GM12878 (cell line): Measurements from ENCODE around the gene RNPS1. TPM values are rescaled to one million over a fixed set of nuclear protein-coding genes. Genes with fewer than 3 reads are reported as not detected.

Experiments used
- ATAC-seq: fragments of 200-7000 bp; cut with Tn5 transposase; 3 replicates; pipeline ENCODE4 v1.9.1; 2020; ENCODE audit warnings: mild to moderate bottlenecking, moderate library complexity
- BruUV-seq: library from RNA; stranded (reverse); fragments of 400-500 nt; replicated peaks from 2 replicates; lab custom pipeline; 2021; lab: Mats Ljungman, UMichigan
- CTCF ChIA-PET: fragments of 300-600 bp; sonication (Branson Sonifier 250); formaldehyde crosslinking; extraction: SDS; loops from one replicate; lab custom pipeline; 2021; ENCODE audit warnings: inconsistent platforms; lab: Yijun Ruan, JAX
- POLR2A ChIA-PET: fragments of 350-600 bp; formaldehyde crosslinking; extraction: SDS; loops from one replicate; lab custom pipeline; 2021; ENCODE audit warnings: inconsistent platforms; lab: Charles Lee
- RAD21 ChIA-PET: fragments of 300-600 bp; sonication (Branson Sonifier 250); formaldehyde crosslinking; loops from one replicate; lab custom pipeline; 2023; ENCODE audit warnings: antibody characterized with exemption; ENCODE audit not compliant: unreplicated experiment; lab: Charles Lee
- SMC1A ChIA-PET: fragments of 300-600 bp; sonication (Branson Sonifier 250); formaldehyde crosslinking; loops from one replicate; lab custom pipeline; 2023; ENCODE audit not compliant: unreplicated experiment, uncharacterized antibody; lab: Charles Lee
- DNase-seq: peaks from one replicate; pipeline ENCODE4 v3.0.0-alpha.2; 2011; ENCODE audit warnings: low read depth, low spot score
- FAIRE-seq: peaks from 3 replicates; lab custom pipeline; 2011; peaks lifted over from hg19 to GRCh38; lab: Jason Lieb, UNC
- H2AFZ ChIP-seq: 2 replicates; pipeline ENCODE4 v1.6.0; 2011; ENCODE audit warnings: low read depth, low read length, control low read depth; ENCODE audit not compliant: control insufficient read depth
- H3K27ac ChIP-seq: 2 replicates; pipeline ENCODE4 v1.5.1; 2011; ENCODE audit warnings: control low read depth; ENCODE audit not compliant: control insufficient read depth, insufficient read depth
- H3K27me3 ChIP-seq, 2 experiments: replicated peaks in 1 of 2; 2 replicates each; pipeline versions ENCODE4 v1.6.0 to v1.6.1; 2011; ENCODE audit warnings: low read length in 1 of 2; ENCODE audit not compliant: control insufficient read depth in 2 of 2, insufficient read depth in 2 of 2
- H3K36me3 ChIP-seq, 2 experiments: 2 replicates each; pipeline ENCODE4 v1.5.1; 2011; ENCODE audit warnings: low read length in 1 of 2; ENCODE audit not compliant: control insufficient read depth in 2 of 2, insufficient read depth in 2 of 2
- H3K4me1 ChIP-seq: 2 replicates; pipeline ENCODE4 v1.6.1; 2011; ENCODE audit warnings: mild to moderate bottlenecking, low read length, moderate library complexity, mixed read lengths; ENCODE audit not compliant: control insufficient read depth, insufficient read depth
- H3K4me2 ChIP-seq: 2 replicates; pipeline ENCODE4 v1.6.0; 2011; ENCODE audit warnings: control low read depth; ENCODE audit not compliant: control insufficient read depth, insufficient read depth
- H3K4me3 ChIP-seq: fragments of 200-600 bp; sonication (generic); 2 replicates; pipeline ENCODE4 v1.5.1; 2016
- H3K79me2 ChIP-seq: 2 replicates; pipeline ENCODE4 v1.6.0; 2011; ENCODE audit warnings: low read length; ENCODE audit not compliant: control insufficient read depth, insufficient read depth
- H3K9ac ChIP-seq: 2 replicates; pipeline ENCODE4 v1.8.0; 2011; ENCODE audit warnings: low read length, control low read depth, mixed read lengths; ENCODE audit not compliant: control insufficient read depth, insufficient read depth
- H3K9me3 ChIP-seq: replicated peaks from 3 replicates; pipeline ENCODE4 v1.5.1; 2011; ENCODE audit warnings: mild to moderate bottlenecking, low read length; ENCODE audit not compliant: control insufficient read depth, insufficient read depth
- H4K20me1 ChIP-seq: 2 replicates; pipeline ENCODE4 v1.6.0; 2011; ENCODE audit not compliant: control insufficient read depth, insufficient read depth
- BCL11A ChIP-seq: IDR thresholded peaks from 2 replicates; pipeline ENCODE4 v1.6.1; 2011; ENCODE audit warnings: low read depth, low read length
- CREB1 ChIP-seq: IDR thresholded peaks from 2 replicates; pipeline ENCODE4 v1.6.1; 2012; ENCODE audit warnings: low read depth, mild to moderate bottlenecking, inconsistent platforms
- ETV6 ChIP-seq, 2 experiments: fragments of 450-650 bp in 1 of 2; IDR thresholded peaks in 1 of 2; conservative IDR thresholded peaks in 1 of 2; 2 replicates each; pipeline ENCODE4 v1.6.1; 2014; ENCODE audit warnings: antibody characterized with exemption in 1 of 2, borderline replicate concordance in 1 of 2, low read depth in 1 of 2, mild to moderate bottlenecking in 1 of 2, moderate library complexity in 1 of 2
- GATAD2B ChIP-seq: fragments of 450-650 bp; conservative IDR thresholded peaks from 2 replicates; pipeline ENCODE4 v1.6.1; 2017; ENCODE audit warnings: low read depth, mild to moderate bottlenecking, moderate library complexity
- IKZF2 ChIP-seq, 2 experiments: fragments of 450-650 bp; IDR thresholded peaks; 2 replicates each; pipeline ENCODE4 v1.6.1; 2017; ENCODE audit warnings: mild to moderate bottlenecking in 2 of 2, moderate library complexity in 2 of 2
- MTA2 ChIP-seq: fragments of 450-650 bp; IDR thresholded peaks from 2 replicates; pipeline ENCODE4 v1.6.1; 2016; ENCODE audit warnings: low read depth, mild to moderate bottlenecking, moderate library complexity
- MXI1 ChIP-seq: fragments of 150-350 bp; IDR thresholded peaks from 2 replicates; pipeline ENCODE4 v1.6.1; 2011; ENCODE audit warnings: low read depth, mild to moderate bottlenecking, inconsistent platforms, low read length, improper control_type of control experiment
- MYC ChIP-seq: IDR thresholded peaks from 2 replicates; pipeline ENCODE4 v1.6.1; 2011; ENCODE audit warnings: mild to moderate bottlenecking, low read length, moderate library complexity, inconsistent platforms; ENCODE audit not compliant: insufficient read depth, insufficient replicate concordance, insufficient read length, severe bottlenecking
- POLR2AphosphoS5 ChIP-seq: IDR thresholded peaks from 2 replicates; pipeline ENCODE4 v1.6.1; 2011; ENCODE audit warnings: mild to moderate bottlenecking, low read length, inconsistent platforms
- SMC3 ChIP-seq: IDR thresholded peaks from 2 replicates; pipeline ENCODE4 v1.6.1; 2011; ENCODE audit warnings: low read length, improper control_type of control experiment, borderline replicate concordance
- WGBS: methylation state at CpG from one replicate; pipeline ENCODE4 v1.1.6; 2016; ENCODE audit warnings: low lambda C conversion rate; ENCODE audit not compliant: insufficient replicate concordance, insufficient coverage; ENCODE audit errors: missing lambda C conversion rate; 5-methylcytosine and 5-hydroxymethylcytosine counted together
- in situ Hi-C: fragments of 300-500 bp; cut with MboI; formaldehyde crosslinking; loops from 9 replicates; pipeline ENCODE4 v1.14.3; 2018; ENCODE audit warnings: mixed read lengths
- intact Hi-C: fragments of 100-400 bp; cut with micrococcal nuclease; formaldehyde crosslinking; loops from one replicate; pipeline ENCODE4 v1.14.2; 2022; ENCODE audit not compliant: unreplicated experiment
- polyA plus RNA-seq, 11 experiments: library from polyadenylated mRNA; depleted of rRNA in 4 of 11; unstranded in 6 of 11; stranded (reverse) in 5 of 11; fragments of >200 nt; fragmentation: Nextera tagmentation in 4 of 11; fragmentation: Illumina TruSeq in 1 of 11; extraction: Ambion mirVana in 4 of 11; extraction: Trizol in 1 of 11; gene quantifications; 1 replicate in 1 of 11; 2 replicates in 10 of 11; pipeline versions ENCODE4 v1.2.1 to v1.2.3, GENCODE V29; 2011 to 2016; ENCODE audit warnings: inconsistent platforms in 2 of 11, missing spikeins in 2 of 11, low read depth in 1 of 11
- total RNA-seq, 4 experiments: library from RNA; depleted of rRNA in 3 of 4; stranded (reverse); fragments of >200 nt in 3 of 4; fragmentation: Illumina TruSeq in 1 of 4; extraction: Trizol in 1 of 4; gene quantifications; 2 replicates each; pipeline versions ENCODE4 v1.2.1 to v1.2.3, GENCODE V29; 2013 to 2021
- TF ChIP-seq, protein P1 (sequence below): IDR thresholded peaks from 2 replicates; pipeline ENCODE4 v1.6.1; 2012; ENCODE audit warnings: low read depth, low read length, improper control_type of control experiment
- TF ChIP-seq, protein P2 (sequence below): fragments of 450-650 bp; IDR thresholded peaks from 2 replicates; pipeline ENCODE4 v1.6.1; 2017; ENCODE audit warnings: antibody characterized with exemption, mild to moderate bottlenecking, moderate library complexity
- TF ChIP-seq, protein P3 (sequence below): fragments of 450-650 bp; formaldehyde crosslinking; IDR thresholded peaks from 2 replicates; pipeline ENCODE4 v1.4.0; 2020; ENCODE audit warnings: mild to moderate bottlenecking, moderate library complexity
- TF ChIP-seq, protein P4 (sequence below): fragments of 450-650 bp; IDR thresholded peaks from 2 replicates; pipeline ENCODE4 v1.6.1; 2017; ENCODE audit warnings: mild to moderate bottlenecking, low read depth, inconsistent platforms; ENCODE audit not compliant: poor library complexity, severe bottlenecking

The RNPS1 gene
- total and polyA plus RNA-seq, 10 of the 15 experiments (the other 5 are each of a cell fraction or from before 2014, with no cell fraction given), result 38.2 to 359 (median 188) TPM

DNA sequence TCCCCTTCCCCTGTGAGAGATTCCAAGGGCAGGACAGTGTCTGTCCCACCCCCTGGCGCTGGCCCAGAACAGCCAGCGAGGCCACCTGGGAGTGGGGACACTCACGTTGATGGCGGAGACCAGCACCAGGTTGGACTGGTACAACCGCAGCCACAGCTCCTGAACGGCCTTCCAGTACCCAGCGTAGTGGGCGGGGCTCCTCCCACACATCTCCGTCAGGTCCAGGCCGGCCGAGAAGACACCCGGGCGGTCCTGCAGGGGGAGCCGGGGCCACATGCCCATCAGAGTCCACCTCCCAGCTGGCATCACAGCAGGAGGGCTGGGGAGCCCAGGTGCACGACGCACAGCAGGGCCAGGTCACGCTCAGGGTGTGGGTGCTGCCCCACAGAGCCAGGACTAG is 23.6 kb downstream of the RNPS1 start:
- Histone ChIP-seq H3K4me3 (no peak overlapping the region), H3K79me2 (peaks cover 1% of the 10 kb centered on the region; the same call in 1 of the 2 replicates), H3K4me2 (no peak overlapping the region), H2AFZ (no peak overlapping the region), H3K36me3 (peaks cover 0 to 22% of the 10 kb centered on the region in 2 experiments; a peak in 2 of 4 replicates), H3K27me3 (no peaks in the 10 kb centered on the region), H3K27ac (no peak overlapping the region), H3K4me1 (no peaks in the 10 kb centered on the region), H4K20me1 (no peaks in the 10 kb centered on the region), H3K9ac (no peak overlapping the region), H3K9me3 (no peaks in the 10 kb centered on the region)
- FAIRE-seq, result no peak
- no TSS peak for BruUV-seq
- in situ Hi-C loops, result no loop called here
- 86% methylated on average over 17 of the region's 17 CpGs for WGBS
- ChIA-PET RAD21 (interaction anchor here (1.0 kb wide), 1 partner anchor 116 kb away, joined by 3 read pairs; no protein-coding TSS in a partner anchor), SMC1A (no interaction called here), CTCF (no interaction called here), POLR2A (no interaction called here)
- DNase-seq, result no peak
- intact Hi-C loops, result no loop called here
- ATAC-seq, result no peak
- TF ChIP-seq, protein P1, sequence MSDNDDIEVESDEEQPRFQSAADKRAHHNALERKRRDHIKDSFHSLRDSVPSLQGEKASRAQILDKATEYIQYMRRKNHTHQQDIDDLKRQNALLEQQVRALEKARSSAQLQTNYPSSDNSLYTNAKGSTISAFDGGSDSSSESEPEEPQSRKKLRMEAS, result no peak
- TF ChIP-seq, protein P2, sequence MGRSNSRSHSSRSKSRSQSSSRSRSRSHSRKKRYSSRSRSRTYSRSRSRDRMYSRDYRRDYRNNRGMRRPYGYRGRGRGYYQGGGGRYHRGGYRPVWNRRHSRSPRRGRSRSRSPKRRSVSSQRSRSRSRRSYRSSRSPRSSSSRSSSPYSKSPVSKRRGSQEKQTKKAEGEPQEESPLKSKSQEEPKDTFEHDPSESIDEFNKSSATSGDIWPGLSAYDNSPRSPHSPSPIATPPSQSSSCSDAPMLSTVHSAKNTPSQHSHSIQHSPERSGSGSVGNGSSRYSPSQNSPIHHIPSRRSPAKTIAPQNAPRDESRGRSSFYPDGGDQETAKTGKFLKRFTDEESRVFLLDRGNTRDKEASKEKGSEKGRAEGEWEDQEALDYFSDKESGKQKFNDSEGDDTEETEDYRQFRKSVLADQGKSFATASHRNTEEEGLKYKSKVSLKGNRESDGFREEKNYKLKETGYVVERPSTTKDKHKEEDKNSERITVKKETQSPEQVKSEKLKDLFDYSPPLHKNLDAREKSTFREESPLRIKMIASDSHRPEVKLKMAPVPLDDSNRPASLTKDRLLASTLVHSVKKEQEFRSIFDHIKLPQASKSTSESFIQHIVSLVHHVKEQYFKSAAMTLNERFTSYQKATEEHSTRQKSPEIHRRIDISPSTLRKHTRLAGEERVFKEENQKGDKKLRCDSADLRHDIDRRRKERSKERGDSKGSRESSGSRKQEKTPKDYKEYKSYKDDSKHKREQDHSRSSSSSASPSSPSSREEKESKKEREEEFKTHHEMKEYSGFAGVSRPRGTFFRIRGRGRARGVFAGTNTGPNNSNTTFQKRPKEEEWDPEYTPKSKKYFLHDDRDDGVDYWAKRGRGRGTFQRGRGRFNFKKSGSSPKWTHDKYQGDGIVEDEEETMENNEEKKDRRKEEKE, result no peak
- TF ChIP-seq SMC3 (no peak), IKZF2 (IDR thresholded peaks at IDR 0.05) (no peak), MTA2 (no peak), GATAD2B (no peak), MXI1 (no peak), ETV6 (conservative IDR thresholded peaks at IDR 0.05 in 1 of 2, IDR thresholded peaks at IDR 0.05 in 1 of 2; ENCODE audit: borderline replicate concordance in 1 of 2, low read depth in 1 of 2) (no peak), BCL11A (no peak), POLR2AphosphoS5 (no peak), MYC (no peak), CREB1 (no peak)
- TF ChIP-seq, protein P3, sequence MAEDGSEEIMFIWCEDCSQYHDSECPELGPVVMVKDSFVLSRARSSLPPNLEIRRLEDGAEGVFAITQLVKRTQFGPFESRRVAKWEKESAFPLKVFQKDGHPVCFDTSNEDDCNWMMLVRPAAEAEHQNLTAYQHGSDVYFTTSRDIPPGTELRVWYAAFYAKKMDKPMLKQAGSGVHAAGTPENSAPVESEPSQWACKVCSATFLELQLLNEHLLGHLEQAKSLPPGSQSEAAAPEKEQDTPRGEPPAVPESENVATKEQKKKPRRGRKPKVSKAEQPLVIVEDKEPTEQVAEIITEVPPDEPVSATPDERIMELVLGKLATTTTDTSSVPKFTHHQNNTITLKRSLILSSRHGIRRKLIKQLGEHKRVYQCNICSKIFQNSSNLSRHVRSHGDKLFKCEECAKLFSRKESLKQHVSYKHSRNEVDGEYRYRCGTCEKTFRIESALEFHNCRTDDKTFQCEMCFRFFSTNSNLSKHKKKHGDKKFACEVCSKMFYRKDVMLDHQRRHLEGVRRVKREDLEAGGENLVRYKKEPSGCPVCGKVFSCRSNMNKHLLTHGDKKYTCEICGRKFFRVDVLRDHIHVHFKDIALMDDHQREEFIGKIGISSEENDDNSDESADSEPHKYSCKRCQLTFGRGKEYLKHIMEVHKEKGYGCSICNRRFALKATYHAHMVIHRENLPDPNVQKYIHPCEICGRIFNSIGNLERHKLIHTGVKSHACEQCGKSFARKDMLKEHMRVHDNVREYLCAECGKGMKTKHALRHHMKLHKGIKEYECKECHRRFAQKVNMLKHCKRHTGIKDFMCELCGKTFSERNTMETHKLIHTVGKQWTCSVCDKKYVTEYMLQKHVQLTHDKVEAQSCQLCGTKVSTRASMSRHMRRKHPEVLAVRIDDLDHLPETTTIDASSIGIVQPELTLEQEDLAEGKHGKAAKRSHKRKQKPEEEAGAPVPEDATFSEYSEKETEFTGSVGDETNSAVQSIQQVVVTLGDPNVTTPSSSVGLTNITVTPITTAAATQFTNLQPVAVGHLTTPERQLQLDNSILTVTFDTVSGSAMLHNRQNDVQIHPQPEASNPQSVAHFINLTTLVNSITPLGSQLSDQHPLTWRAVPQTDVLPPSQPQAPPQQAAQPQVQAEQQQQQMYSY (CRISPR knock-in tag), result no peak
- TF ChIP-seq, protein P4, sequence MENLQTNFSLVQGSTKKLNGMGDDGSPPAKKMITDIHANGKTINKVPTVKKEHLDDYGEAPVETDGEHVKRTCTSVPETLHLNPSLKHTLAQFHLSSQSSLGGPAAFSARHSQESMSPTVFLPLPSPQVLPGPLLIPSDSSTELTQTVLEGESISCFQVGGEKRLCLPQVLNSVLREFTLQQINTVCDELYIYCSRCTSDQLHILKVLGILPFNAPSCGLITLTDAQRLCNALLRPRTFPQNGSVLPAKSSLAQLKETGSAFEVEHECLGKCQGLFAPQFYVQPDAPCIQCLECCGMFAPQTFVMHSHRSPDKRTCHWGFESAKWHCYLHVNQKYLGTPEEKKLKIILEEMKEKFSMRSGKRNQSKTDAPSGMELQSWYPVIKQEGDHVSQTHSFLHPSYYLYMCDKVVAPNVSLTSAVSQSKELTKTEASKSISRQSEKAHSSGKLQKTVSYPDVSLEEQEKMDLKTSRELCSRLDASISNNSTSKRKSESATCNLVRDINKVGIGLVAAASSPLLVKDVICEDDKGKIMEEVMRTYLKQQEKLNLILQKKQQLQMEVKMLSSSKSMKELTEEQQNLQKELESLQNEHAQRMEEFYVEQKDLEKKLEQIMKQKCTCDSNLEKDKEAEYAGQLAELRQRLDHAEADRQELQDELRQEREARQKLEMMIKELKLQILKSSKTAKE, result no peak
